Fibroblast of skin of left biceps (primary cell): ENCODE data around the gene PTPRN2.
"Not testable (repeated sequence)": the region's sequence is repeated elsewhere in the genome, so short reads cannot be mapped to it uniquely, and the experiment has no call there.

ENCODE experiments used
- DNase-seq, 2 experiments: peaks; one replicate each; pipeline ENCODE4 v3.0.0-alpha.2; 2013; ENCODE audit warnings: low read depth in 2 of 2

PTPRN2 gene

DNA sequence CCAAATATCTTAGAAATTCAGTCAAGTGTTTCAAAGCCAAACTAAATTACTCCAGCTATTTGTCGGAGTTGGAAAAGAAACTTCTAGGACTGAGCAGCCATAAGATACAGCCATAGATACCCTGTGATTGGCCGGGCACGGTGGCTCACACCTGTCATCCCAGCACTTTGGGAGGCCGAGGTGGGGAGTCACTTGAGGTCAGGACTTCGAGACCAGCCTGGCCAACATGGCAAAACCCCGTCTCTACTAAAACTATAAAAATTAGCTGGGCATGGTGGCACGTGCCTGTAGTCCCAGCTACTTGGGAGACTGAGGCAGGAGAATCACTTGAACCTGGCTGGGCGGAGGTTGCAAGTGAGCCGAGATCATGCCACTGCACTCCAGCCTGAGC lies 607.3 kb downstream of the PTPRN2 start:
- DNase-seq, result not testable (repeated sequence)

DNA sequence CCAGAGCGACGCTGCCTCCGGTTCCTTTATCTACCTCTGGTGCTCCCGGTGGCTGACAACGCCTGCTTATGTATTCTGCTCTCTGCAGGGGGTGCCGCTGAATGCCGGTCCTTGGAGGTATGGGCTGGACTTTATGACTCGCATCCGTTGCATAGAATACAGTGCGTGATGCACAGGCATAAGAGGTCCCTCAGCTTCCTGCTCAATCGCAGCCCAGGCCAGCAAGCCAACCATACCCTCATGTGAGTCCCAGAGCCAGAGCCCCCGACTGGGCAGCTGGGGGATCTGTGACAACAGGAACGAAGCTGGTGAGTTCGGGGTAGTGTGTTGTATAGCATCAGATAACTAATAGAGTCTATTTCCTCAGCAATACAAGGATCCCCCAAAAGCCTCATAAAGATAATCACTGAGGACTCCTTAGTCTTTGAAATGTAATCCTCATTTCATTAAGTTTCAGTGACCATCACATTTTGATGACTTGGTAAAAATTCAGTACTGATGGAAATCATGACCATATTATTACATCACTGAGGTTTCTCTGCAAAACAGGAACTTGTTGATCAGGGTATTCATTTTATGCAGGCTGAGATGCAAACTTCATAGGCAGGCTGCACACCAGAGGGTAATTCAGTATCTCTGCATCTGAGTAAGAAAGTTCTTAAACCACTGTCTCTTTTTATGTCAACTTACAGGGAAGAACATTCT lies 607.8 kb downstream of the PTPRN2 start:
- DNase-seq, result no peak

DNA sequence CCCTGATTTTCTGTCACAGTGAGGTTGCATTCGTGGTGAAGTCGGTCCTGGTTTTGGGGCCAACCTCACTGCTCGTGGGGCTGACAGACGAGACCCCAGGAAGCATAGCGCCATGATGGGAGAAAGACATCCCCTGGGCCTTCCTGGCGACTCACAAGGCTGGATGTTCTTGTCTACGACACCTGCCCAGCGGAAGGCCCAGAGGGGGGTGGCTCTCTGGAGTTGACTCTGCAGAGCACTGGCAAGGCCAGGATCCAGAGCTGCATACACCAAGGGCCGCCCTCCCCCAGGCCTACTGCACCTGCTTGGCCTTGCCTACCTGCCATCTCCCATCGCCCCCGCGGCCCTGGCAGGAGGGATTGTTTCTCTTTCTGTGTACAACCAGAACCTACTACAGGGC lies 608.9 kb downstream of the PTPRN2 start:
- no peak for DNase-seq

DNA sequence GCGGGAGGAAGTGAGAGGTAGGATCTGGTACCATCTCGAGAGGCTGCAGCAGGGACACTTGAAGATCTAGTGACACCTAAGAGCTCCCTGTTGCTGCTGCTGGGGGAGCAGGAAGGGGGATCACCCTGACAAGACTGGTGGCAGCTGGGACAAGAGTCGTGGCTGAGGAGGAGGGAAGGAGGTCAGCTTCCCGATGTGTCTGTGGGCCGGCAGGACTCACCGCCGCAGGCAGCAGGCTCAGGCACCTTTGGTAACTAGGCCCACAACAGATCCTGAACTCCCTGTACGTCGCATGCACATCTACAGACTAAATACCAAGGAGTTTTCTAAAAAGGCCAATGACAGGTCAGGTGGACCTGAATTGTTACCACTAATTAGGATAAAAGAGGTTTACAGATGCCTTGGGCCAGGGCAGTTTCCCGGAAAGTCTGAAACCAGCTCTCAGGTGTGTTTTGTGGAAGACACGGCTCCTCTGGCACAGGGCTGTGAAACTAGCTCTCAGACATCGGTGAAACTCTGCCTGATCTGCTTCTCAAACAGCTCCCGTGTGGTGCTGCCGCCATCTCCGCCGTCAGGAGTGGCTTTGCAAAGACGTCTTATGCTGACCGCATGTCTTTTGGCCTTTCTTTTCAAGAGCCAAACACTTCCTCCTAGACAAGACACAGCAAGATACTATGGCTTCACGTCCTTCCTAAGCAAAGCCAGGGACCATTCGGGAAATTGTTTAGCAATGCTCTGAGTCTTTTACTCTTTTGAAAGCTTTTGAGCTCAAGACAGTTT lies 609.7 kb downstream of the PTPRN2 start:
- DNase-seq, result no peak

DNA sequence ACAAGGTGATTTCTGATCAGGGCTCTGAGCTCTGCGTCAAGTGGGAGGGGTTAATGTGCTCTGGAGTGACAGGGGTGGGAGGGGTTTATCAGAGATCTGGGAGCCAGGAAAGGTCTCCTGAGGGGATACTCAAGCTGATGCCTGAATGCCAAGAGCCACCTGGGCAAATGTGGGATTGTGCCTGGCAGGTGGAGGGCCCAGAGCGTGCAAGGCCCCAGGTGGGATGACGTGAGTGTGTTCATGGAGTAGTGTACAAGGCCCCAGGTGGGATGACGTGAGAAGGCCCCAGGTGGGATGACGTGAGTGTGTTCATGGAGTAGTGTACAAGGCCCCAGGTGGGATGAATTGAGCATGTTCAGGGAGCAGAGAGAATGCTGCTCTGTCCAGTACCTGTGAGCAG lies 610.3 kb downstream of the PTPRN2 start:
- no peak for DNase-seq

DNA sequence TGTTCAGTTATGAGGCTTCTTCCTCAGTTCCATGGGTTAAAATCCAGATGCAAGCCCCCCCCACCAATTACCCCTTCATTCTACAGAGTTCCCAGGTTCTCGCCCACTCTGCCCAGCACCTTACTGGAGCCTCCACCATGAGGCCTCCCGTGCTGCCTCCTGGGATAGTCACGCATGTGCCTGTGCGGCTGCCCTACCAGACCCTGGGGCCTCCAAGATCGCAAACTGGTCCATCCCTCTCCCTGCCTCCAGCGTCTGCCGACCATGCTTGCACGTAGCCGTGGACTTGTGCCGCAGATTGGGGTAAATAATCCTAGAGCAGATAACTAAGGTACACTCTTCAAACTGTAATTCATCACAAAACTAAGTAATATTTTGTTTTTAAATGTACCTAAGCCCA lies 611.2 kb downstream of the PTPRN2 start:
- DNase-seq, result no peak

DNA sequence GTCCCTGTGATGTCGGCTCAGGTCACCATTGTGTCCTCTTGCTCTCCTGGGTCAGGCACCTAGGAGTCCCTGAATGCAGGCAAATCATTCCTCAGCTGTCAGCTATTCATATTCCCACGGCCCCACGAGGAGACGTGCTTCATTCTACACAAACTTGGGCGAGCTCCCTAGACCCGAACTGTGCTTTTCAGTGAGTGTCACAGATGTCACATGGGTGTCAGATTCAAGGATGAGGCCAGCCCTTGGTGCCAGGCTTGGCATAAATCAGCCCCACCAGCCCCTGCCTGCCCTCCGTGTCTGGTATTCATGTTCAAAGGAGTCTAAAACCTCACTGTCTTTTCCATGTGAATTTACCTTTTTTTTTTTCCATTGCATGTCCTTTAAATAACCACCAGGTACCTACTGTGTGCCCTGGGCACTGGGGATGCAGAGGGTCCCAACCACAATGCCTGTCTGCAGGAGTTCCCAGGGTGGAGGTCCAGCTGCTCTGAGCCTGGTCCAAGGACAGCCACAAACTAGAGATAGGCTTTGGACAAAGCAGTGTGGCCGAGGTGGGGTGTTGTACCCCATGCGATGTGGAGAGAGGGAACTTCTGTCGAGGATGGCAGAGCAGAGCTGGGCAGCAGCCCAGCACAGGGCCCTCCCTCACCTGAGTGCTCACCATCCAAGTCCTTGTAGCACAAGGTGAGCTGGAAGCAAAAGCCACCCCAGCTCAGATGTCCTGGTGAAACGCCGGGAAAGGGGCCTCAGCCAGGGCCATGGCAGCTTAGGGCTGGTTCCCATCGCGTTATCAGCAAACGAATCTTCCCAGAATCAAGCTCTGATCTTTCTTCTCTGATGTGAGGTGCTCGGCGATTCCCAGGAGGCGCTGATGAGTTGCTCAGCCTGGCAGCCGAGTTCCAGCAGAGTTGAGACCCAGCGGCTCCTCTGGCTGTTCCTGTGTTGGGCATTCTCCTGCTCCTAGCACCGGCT lies 611.9 kb downstream of the PTPRN2 start:
- no peak for DNase-seq

DNA sequence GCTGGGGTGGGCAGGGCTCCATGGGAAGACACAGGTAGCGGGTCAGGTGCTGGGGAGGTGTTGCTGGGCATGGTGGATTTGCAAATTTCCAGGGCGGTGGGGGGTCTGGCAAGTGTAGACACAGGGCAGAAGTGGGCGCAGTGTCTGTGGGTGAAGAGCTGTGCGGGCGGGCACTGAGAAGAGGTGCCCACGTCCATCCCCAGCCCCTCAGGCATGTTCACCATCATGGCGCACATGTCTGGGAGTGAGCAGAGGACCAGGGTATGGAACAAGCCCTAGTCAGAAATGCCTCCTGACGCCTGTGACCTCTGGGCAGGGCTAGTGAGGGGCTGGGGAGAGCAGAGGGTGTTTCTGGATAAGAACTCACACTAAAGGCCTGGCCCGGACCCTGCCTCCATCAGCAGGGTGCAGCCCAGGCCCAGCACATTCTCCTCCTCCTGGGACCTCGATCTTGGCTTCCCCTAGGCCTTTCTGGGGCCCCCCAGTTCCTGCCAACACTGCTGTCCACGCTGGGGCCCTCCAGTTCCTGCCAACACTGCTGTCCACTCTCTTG lies 612.9 kb downstream of the PTPRN2 start:
- DNase-seq, result no peak

DNA sequence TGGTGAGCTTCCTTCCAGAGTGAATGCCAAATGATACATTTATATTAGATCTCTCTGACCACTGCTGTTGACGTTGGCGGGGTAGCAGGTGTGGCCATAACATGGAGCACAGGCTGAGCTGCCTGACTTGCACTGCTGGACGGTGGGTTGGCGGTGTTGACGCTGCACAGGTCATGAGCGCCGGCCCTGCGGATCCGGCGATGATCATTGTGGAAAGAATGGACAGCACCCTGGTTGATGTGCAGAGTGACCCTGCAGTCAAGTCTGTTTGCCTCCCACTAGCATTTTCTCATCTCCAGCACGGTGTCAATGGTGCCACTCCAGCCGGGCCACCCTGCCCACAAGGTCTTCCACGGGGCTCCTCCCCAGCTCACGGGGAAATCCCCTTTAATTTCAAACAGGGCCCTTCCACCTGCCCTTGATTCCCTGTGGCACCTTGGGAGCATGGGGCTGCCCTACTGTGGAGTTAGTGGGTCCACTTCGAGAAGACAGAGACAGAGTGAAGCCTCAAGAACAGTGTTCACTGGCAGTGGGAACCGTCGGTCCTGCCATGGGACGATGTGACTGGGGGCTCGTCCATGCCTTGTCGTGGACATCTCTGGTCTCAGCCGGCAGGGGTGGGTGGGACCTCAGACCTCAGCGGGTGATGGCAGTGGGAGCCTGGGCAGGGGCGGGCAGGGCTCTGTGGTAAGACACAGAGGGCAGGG lies 613.5 kb downstream of the PTPRN2 start:
- no peak for DNase-seq

DNA sequence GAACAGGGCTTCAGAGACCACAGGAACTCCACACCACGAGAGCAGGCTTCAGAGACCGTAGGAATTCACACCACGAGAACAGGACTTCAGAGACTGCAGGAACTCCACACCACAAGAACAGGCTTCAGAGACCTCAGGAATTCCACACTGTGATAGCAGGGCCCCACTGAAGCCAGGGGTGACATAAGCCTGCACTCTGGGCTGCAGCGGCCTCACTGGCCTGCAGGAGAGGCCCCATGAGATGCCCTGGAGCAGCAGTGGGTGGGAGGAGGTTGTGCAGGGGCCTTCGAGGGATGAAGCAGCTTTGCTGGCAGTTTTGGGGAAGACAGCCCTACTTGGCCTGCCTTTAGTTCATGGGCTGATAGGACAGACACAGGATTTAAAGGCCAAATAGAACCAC lies 614.7 kb downstream of the PTPRN2 start:
- no peak for DNase-seq

DNA sequence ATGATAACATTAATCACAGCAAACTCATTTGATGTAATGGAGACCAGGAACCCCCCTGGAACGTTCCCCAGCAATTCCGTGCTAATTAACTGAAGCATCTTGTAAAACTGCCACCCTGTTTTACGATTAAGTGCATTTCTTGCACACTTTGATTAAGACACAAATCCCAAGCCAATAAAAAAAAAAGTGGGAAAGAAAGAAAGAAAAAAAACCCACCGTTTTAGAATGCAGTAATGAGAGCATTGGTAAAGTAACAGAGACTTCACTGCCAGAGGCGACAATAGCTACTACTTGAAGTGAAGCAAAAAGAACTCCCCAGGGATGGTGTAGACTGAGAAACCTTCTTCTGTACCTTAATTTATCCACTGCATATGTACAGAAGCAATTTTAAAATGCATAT lies 616.1 kb downstream of the PTPRN2 start:
- DNase-seq, result no peak

DNA sequence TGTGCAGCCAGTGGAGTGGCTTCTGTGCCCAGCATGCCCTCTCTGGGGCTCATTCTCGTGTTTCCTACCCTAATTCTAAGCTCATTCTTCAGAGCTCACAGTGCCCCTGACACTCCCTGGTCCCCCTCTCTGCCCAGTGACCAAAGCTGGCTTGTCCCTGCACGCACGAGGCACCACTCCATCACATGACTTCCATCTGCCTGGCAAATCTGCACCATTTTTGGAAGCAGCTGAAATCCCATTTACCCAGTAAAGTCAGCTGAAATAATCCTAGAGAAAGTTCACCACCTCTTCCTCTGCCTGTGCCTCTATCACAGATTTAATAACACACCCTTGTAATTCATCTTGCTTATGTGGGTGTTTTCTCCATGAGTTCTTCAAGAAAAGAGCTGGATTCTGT lies 616.9 kb downstream of the PTPRN2 start:
- DNase-seq, result no peak

DNA sequence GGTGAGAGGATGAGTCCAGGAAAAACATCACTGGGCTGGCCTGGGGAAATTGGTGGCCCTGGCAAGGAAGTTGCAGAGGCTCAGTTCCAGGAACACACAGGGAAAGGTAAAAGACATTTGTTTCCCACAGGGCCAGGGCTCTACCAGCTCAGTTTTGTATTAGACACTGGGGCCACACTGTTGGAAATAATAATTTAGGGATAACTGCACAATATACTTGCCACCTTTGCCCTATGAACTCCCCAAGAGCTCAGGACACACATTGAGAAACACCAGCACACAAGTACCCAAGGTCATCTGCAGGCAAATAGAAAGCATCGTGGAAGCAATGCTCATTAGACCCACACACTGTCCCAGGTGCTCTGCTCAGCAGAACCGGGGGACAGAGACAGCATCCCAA lies 617.6 kb downstream of the PTPRN2 start:
- DNase-seq, result no peak

DNA sequence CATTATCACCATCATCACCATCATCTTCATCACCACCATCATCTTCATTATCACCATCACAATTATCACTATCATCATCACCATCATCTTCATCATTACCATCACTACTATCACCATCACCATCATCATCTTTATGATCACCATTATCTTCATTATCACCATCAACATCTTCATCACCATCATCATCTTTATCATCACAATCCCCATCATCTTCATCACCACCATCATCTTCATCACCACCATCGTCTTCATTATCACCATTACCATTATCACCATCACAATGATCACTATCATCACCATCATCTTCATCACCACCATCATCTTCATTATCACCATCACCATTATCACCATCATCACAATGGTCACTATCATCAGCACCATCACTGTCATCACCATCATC lies 621.1 kb downstream of the PTPRN2 start:
- no peak for DNase-seq

DNA sequence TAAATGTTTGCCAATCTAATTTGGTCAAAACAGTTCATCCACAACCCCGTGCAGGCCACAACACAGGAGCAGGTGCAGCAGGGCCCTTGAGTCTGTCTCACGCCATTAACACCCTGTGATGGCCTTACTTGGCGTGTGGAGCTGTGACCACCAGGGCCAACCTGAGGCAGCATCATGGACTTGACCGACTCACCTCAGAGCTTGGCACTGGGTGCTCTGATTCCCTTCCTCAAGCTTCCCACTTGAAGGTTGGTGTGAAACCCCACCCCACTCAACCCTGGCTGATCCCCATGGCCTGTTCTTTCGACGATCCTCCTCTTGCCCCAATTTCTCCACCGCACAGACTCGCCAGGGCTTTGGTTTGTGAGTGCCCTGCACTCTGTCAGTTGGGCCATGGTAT lies 623.1 kb downstream of the PTPRN2 start:
- DNase-seq, result no peak

DNA sequence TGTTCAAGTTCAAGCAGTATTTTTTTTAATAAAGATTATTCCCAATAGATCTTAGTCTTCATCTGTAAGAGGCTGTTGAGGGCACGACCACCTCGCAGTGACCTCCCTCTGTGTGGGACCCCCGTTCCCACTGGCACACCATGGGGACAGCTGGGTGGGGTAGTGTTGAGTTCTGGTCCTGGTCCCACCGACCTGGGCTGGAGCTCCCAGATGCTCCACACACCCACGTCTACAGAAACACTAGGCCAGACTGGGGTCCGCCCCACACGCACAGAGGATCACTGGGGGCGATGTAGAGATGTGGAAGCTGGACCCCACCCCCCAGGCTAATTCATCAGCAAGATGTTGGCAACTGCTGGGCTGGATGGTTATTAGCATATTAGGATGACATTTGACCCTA lies 623.6 kb downstream of the PTPRN2 start:
- DNase-seq, result no peak

DNA sequence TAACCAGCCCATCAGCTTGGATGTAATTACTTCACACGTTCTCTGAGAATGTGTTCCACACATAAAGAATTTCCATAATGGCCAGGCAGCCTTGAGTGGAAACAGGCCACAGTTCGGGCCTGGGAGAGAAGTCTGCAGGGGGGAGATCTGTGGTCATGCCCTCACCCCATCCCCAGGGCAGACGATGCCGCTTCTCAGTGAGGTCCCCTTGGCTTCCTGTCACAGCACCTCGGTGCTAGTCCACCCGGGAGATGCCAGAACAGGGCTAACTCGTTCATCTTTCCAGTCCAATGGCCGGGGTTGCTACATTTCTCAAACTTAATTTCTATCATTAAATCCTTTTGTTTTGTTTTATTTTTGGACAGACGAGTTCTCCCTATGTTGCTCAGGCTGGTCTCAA lies 624.1 kb downstream of the PTPRN2 start:
- no peak for DNase-seq

DNA sequence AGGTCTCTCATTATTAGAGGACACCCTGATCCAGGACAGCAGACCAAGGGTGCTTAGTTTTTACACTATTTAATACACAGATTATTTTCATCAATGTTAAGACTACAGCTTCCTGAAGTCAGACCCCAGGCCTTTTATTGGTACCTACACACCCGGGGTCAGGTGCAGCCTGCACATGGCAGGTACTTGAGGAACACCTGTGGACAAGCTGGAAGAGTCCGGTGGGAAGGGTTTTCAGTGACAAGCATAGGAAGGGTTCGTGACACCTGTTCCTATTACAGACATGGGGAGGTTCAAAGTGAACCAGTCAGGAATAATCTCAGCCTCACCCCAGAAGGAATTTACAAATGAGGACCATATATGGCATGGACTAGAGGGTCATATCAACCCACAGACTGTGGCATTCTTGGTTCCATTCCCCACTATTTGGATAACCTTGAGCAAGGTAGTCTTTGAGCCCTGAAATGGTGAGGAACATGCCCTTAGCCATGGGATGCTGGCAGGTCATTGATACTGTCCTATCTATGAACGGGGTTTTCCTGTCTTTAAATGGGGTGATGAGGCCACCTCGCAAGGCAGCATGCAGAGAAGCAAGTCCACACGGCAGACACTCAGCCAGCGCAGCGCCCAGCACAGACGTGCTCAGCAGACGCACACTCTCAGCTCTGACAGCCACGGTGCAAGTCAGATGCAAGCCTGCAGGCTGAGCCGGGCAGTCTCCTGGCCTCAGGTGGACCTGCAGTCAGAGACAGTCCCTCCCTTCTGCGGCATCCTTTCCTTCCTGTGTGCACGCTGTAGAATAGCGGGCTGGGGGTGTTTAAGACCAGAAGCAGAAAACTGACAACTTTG lies 624.9 kb downstream of the PTPRN2 start:
- no peak for DNase-seq

DNA sequence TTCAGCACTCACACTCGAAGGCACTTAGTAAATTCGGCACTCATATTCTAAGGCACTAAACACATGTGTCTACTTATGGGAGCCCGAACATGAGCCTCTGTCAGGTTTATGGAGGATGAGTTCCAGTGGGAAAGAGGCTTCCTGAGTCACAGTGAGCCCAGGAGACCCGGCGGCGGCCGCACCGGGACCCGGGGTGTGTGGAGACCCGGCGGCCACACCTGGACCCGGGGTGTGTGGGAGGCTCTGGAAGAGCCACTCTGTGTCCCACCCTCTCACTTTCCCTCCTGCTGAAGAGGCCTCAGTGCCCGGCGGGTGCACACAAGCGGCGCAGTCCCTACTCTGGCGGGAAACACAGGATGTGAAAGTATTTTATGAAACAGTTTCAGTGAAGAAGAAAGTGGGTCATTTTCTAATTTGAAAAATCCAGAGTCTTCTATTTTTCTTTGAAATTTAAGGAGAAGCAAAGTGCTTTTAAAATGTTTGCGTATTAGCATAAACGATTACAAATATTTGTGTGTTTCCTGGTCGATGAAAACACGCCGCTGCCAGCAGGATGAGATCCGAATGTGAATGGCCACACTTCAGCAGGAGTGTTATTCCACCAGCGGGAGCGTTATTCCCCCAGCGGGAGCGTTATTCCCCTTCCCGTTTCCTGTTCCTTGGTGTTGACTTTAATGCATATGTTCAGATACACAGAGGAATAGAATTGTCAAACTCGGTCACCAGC lies 625.7 kb downstream of the PTPRN2 start:
- no peak for DNase-seq
